Vagina (tissue), 2 donors: ENCODE results near the gene CLDND2. TPM values are rescaled to one million over a fixed set of nuclear protein-coding genes. Genes with fewer than 3 reads are reported as not detected.

Experiments used
- DNase-seq, 2 donors: peaks; one replicate each; pipeline ENCODE4 v3.0.0-alpha.2; 2017; ENCODE audit errors: extremely low spot score in 2 of 2
- H3K27ac ChIP-seq: fragments of 200-600 bp; sonication (generic); one replicate; pipeline ENCODE4 v1.5.1; 2019
- H3K27me3 ChIP-seq: fragments of 200-600 bp; sonication (generic); one replicate; pipeline ENCODE4 v1.5.1; 2019
- H3K36me3 ChIP-seq, 2 donors: fragments of 200-600 bp; sonication (generic); one replicate each; pipeline ENCODE4 v1.5.1; 2017 to 2019
- H3K4me1 ChIP-seq: fragments of 200-600 bp; sonication (generic); one replicate; pipeline ENCODE4 v1.5.1; 2019
- H3K4me3 ChIP-seq, 2 donors: fragments of 200-600 bp; sonication (generic); 1 replicate in 1 of 2; 2 replicates in 1 of 2; pipeline ENCODE4 v1.5.1; 2016 to 2019
- H3K9me3 ChIP-seq: fragments of 200-600 bp; sonication (generic); one replicate; pipeline ENCODE4 v1.5.1; 2019
- POLR2A ChIP-seq, 2 donors: fragments of 450-650 bp; IDR thresholded peaks; one replicate each; pipeline ENCODE4 v1.6.1; 2017; ENCODE audit warnings: antibody characterized with exemption in 2 of 2, mild to moderate bottlenecking in 2 of 2, moderate library complexity in 2 of 2
- POLR2AphosphoS5 ChIP-seq, 2 donors: sonication (generic); formaldehyde crosslinking; IDR thresholded peaks; one replicate each; pipeline ENCODE4 v1.9.0; 2017; ENCODE audit warnings: antibody characterized with exemption in 2 of 2, mild to moderate bottlenecking in 2 of 2, low read depth in 1 of 2; ENCODE audit not compliant: insufficient read depth in 1 of 2
- intact Hi-C: fragments of 100-400 bp; cut with DNase I; formaldehyde crosslinking; loops from one replicate; pipeline ENCODE4 v1.15.1; 2023
- total RNA-seq: library from RNA; depleted of rRNA; stranded (reverse); fragments of >200 nt; gene quantifications from one replicate; pipeline ENCODE4 v1.2.3, GENCODE V29; 2016
- TF ChIP-seq, protein P1 (sequence below), 3 experiments: fragments of 450-650 bp in 2 of 3; fragments of 200-600 bp in 1 of 3; sonication (generic) in 1 of 3; IDR thresholded peaks; one replicate each; pipeline ENCODE4 v1.5.1; 2017 to 2019; ENCODE audit warnings: antibody characterized with exemption in 3 of 3, mild to moderate bottlenecking in 2 of 3, moderate library complexity in 2 of 3

CLDND2 gene
- total RNA-seq, 1 donor from 2014 or later, result not detected

DNA sequence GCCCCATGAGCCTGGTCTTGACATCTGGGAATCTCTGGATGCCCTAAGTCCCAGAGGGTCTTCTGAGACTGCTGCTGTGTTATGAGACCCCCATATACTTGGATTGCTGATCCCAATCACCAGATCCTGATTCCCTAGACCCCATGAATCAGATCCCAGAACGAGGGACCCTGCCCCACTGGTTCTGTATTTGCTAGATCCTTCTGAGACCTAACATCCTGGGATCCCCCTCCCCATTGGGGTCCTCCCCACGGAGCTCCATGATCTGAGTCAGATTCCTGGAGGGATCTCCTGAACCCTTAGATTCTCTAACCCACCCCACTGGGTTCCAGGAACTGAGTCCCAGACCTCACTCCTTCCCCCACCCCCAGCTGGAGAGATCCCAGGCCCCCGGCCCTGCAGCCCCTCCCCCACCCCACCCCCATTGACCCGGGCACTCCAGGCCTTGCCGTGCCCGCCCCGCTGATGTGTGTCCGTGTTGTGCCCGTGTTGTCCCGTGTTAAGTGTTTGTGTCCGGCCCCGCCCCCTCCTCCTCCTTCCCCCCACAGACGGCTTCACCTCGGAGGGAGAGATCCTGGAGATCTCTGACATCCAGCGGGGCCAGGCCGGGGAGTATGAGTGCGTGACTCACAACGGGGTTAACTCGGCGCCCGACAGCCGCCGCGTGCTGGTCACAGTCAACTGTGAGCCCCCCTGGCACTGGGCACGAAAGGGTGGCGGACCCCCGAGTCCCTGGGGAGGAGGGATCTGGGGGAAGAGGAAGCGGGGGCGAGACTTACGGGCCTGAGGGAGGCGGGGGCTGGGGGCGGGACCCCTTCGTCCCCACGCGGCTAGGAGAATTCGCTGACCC, 42.4 kb downstream of the CLDND2 start:
- H3K4me1 ChIP-seq, result peaks cover 6% of the 10 kb centered on the region
- H3K4me3 ChIP-seq, result no peak overlapping the region
- intact Hi-C loops, result no loop called here
- no peak for DNase-seq
- no peaks in the 10 kb centered on the region for H3K27me3 ChIP-seq
- H3K9me3 ChIP-seq, result no peaks in the 10 kb centered on the region
- H3K27ac ChIP-seq, result no peak overlapping the region
- H3K36me3 ChIP-seq, result no peaks in the 10 kb centered on the region
- TF ChIP-seq, protein P1, sequence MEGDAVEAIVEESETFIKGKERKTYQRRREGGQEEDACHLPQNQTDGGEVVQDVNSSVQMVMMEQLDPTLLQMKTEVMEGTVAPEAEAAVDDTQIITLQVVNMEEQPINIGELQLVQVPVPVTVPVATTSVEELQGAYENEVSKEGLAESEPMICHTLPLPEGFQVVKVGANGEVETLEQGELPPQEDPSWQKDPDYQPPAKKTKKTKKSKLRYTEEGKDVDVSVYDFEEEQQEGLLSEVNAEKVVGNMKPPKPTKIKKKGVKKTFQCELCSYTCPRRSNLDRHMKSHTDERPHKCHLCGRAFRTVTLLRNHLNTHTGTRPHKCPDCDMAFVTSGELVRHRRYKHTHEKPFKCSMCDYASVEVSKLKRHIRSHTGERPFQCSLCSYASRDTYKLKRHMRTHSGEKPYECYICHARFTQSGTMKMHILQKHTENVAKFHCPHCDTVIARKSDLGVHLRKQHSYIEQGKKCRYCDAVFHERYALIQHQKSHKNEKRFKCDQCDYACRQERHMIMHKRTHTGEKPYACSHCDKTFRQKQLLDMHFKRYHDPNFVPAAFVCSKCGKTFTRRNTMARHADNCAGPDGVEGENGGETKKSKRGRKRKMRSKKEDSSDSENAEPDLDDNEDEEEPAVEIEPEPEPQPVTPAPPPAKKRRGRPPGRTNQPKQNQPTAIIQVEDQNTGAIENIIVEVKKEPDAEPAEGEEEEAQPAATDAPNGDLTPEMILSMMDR (IDR thresholded peaks at IDR 0.05), result no peak
- TF ChIP-seq POLR2AphosphoS5 (IDR thresholded peaks at IDR 0.05; ENCODE audit: insufficient read depth in 1 of 2, low read depth in 1 of 2), result no peak
- no peak for TF ChIP-seq POLR2A (IDR thresholded peaks at IDR 0.05)

DNA sequence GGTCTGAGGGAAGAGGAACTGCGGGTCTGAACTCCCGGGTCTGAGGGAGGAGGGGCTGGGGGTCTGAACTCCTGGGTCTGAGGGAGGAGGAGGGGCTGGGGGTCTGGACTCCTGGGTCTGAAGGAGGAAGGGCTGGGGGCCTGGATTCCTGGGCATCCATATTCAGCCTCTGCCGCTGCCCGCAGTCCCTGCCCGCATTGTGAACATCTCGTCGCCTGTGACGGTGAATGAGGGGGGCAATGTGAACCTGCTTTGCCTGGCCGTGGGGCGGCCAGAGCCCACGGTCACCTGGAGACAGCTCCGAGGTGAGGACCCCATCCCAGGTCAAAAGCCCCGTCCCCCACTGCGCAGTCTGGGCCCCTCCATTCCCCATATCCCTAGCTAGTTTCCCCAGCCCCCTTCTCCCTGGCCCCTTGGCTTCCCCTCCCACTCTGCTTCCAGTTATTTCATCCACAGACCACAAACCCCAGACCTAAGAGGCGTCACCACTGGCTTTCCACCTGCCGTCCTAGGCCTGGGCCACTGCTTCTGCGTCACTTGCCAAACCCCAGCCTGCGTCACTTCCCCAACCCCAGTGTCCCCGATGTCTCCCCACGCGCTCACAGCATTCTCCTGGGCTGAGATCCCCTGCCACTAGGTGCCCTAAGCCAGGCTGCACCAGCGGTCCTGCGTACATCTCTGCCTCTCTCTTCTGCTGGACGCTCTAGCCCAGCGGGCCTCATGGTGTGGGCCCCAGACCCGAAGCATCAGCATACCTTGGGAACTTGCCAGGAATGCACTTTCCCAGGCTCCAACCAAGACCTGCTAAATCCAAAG, 43.4 kb downstream of the CLDND2 start:
- intact Hi-C loops, result no loop called here
- no peaks in the 10 kb centered on the region for H3K9me3 ChIP-seq
- no peak overlapping the region for H3K4me3 ChIP-seq
- no peaks in the 10 kb centered on the region for H3K27me3 ChIP-seq
- H3K4me1 ChIP-seq, result peaks cover 6% of the 10 kb centered on the region
- no peak for TF ChIP-seq POLR2AphosphoS5 (IDR thresholded peaks at IDR 0.05; ENCODE audit: insufficient read depth in 1 of 2, low read depth in 1 of 2)
- no peak for TF ChIP-seq POLR2A (IDR thresholded peaks at IDR 0.05)
- TF ChIP-seq, protein P1 (IDR thresholded peaks at IDR 0.05), result no peak
- H3K27ac ChIP-seq, result no peak overlapping the region
- DNase-seq, result no peak
- no peaks in the 10 kb centered on the region for H3K36me3 ChIP-seq

DNA sequence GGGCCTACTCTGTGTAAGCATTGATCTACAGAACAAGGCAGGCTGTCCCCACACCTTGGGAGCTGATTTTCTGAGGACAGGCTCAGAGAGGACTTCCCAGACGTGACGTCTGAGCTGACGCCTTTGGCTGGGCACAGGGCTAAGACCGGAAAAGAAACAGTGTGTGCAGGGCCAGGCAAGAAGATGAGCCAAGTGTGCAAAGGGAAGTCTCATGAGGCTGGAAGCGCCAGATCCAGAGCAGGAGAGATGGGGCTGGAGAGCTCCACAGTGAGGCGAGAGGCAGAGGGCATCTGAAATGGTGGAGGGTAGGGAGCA, 44.7 kb downstream of the CLDND2 start:
- Histone ChIP-seq H3K9me3 (no peaks in the 10 kb centered on the region), H3K4me1 (peaks cover 6% of the 10 kb centered on the region), H3K4me3 (no peak overlapping the region), H3K27ac (no peak overlapping the region), H3K36me3 (no peaks in the 10 kb centered on the region), H3K27me3 (no peaks in the 10 kb centered on the region)
- TF ChIP-seq POLR2A (IDR thresholded peaks at IDR 0.05) (no peak), POLR2AphosphoS5 (IDR thresholded peaks at IDR 0.05; ENCODE audit: insufficient read depth in 1 of 2, low read depth in 1 of 2) (no peak)
- TF ChIP-seq, protein P1 (IDR thresholded peaks at IDR 0.05), result no peak
- no peak for DNase-seq
- intact Hi-C loops, result no loop called here

DNA sequence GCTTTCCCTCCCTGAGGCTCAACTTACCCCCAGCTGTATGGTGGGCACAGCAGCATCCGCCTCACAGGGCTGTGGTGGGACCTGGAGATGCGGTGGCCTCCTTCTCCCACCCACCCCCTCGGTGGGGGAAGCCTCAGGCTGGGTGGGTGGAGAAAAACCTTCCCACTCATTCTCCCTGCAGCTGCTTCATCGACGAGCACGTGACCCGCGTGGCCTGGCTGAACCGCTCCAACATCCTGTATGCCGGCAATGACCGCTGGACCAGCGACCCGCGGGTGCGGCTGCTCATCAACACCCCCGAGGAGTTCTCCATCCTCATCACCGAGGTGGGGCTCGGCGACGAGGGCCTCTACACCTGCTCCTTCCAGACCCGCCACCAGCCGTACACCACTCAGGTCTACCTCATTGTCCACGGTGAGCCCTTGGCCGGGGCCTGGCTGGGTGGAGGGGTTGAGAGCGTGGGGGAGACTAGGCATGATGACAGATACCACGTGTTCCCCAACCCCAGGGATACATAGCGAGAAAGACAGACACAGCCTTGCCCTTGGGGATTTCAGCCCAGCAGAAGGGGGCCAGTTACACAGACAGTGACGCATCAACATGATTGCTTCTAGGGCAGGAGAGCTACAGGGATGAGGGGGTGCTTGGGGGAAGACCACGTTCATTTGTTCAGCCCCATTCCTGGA, 45.2 kb downstream of the CLDND2 start:
- TF ChIP-seq, protein P1 (IDR thresholded peaks at IDR 0.05), result no peak
- no peak for TF ChIP-seq POLR2AphosphoS5 (IDR thresholded peaks at IDR 0.05; ENCODE audit: insufficient read depth in 1 of 2, low read depth in 1 of 2)
- no peak for TF ChIP-seq POLR2A (IDR thresholded peaks at IDR 0.05)
- no peaks in the 10 kb centered on the region for H3K27me3 ChIP-seq

More for the DNA sequence above, 45.2 kb downstream of the CLDND2 start:
- Histone ChIP-seq H3K4me3 (no peak overlapping the region), H3K4me1 (peaks cover 6% of the 10 kb centered on the region), H3K27ac (no peak overlapping the region), H3K36me3 (no peaks in the 10 kb centered on the region), H3K9me3 (no peaks in the 10 kb centered on the region)
- intact Hi-C loops, result no loop called here
- DNase-seq, result no peak
